Measurements from ENCODE around the gene PANX2. TPM values are rescaled to one million over a fixed set of nuclear protein-coding genes. Genes with fewer than 3 reads are reported as not detected.
"Not testable (repeated sequence)": the region's sequence is repeated elsewhere in the genome, so short reads cannot be mapped to it uniquely, and the experiment has no call there.

PANX2 gene
- 1 to 10 TPM in 1 of 2 experiments, under 1 TPM in 1; 0.66 to 1.0 TPM for total RNA-seq

GRCh38 chr22:50170453-50171318 is at the start of gene PANX2:
TSS of gene PANX2 (plus strand) at chr22:50170731. CDS start at chr22:50170731, 0 bp downstream.
- Mint-ChIP-seq H3K4me3 (peak within 1 kb of the TSS; percentile 77), H3K9me3 (no peaks in the 10 kb centered on the region), H3K4me1 (no peaks in the 10 kb centered on the region), H3K27ac (peak within 1 kb of the TSS; percentile 5), H3K36me3 (no peaks in the 10 kb centered on the region), H3K27me3 (peaks cover 46% of the 10 kb centered on the region)
- no peak for DNase-seq

GRCh38 chr22:50121202-50121740 is 49.3 kb upstream of the PANX2 start:
- Mint-ChIP-seq H3K4me3 (no peak overlapping the region), H3K36me3 (no peaks in the 10 kb centered on the region), H3K27ac (no peak overlapping the region), H3K27me3 (no peaks in the 10 kb centered on the region), H3K9me3 (peaks cover 11% of the 10 kb centered on the region), H3K4me1 (no peaks in the 10 kb centered on the region)
- no peak for DNase-seq

- H3K36me3 Mint-ChIP-seq, result no peaks in the 10 kb centered on the region
- H3K9me3 Mint-ChIP-seq, result peaks cover 11% of the 10 kb centered on the region
- H3K27ac Mint-ChIP-seq, result no peak overlapping the region
- H3K4me3 Mint-ChIP-seq, result no peak overlapping the region
- H3K27me3 Mint-ChIP-seq, result no peaks in the 10 kb centered on the region
- DNase-seq, result no peak
- H3K4me1 Mint-ChIP-seq, result peaks cover under 1% of the 10 kb centered on the region
Observed at GRCh38 chr22:50123119-50123518, 47.4 kb upstream of the PANX2 start.

- H3K4me3 Mint-ChIP-seq, result no peak overlapping the region
- DNase-seq, result no peak
- H3K4me1 Mint-ChIP-seq, result peaks cover 1% of the 10 kb centered on the region
- peaks cover 11% of the 10 kb centered on the region for H3K9me3 Mint-ChIP-seq
- no peak overlapping the region for H3K27ac Mint-ChIP-seq
- H3K36me3 Mint-ChIP-seq, result no peaks in the 10 kb centered on the region
- no peaks in the 10 kb centered on the region for H3K27me3 Mint-ChIP-seq
Observed at GRCh38 chr22:50125029-50125428, 45.5 kb upstream of the PANX2 start.

- H3K9me3 Mint-ChIP-seq, result peaks cover 2% of the 10 kb centered on the region
- H3K4me1 Mint-ChIP-seq, result peaks cover 1% of the 10 kb centered on the region
- H3K36me3 Mint-ChIP-seq, result no peaks in the 10 kb centered on the region
- no peak overlapping the region for H3K4me3 Mint-ChIP-seq
- H3K27ac Mint-ChIP-seq, result no peak overlapping the region
- peaks cover 6% of the 10 kb centered on the region for H3K27me3 Mint-ChIP-seq
- no peak for DNase-seq
Observed at GRCh38 chr22:50129121-50129736, 41.3 kb upstream of the PANX2 start.

- Mint-ChIP-seq H3K9me3 (no peaks in the 10 kb centered on the region), H3K27me3 (peaks cover 12% of the 10 kb centered on the region), H3K4me3 (no peak overlapping the region), H3K27ac (no peak overlapping the region), H3K36me3 (no peaks in the 10 kb centered on the region), H3K4me1 (peaks cover 1% of the 10 kb centered on the region)
- no peak for DNase-seq
Observed at GRCh38 chr22:50131894-50132293, 38.6 kb upstream of the PANX2 start.

- no peak for DNase-seq
- no peaks in the 10 kb centered on the region for H3K36me3 Mint-ChIP-seq
- H3K27ac Mint-ChIP-seq, result no peak overlapping the region
- H3K4me1 Mint-ChIP-seq, result no peaks in the 10 kb centered on the region
- H3K9me3 Mint-ChIP-seq, result no peaks in the 10 kb centered on the region
- H3K4me3 Mint-ChIP-seq, result no peak overlapping the region
- H3K27me3 Mint-ChIP-seq, result peaks cover 20% of the 10 kb centered on the region
Observed at GRCh38 chr22:50134481-50134880, 36.0 kb upstream of the PANX2 start.

- Mint-ChIP-seq H3K27ac (no peak overlapping the region), H3K9me3 (no peaks in the 10 kb centered on the region)
Observed at GRCh38 chr22:50136581-50137015, 33.9 kb upstream of the PANX2 start.

GRCh38 chr22:50137277-50137676 is 33.3 kb upstream of the PANX2 start:
- H3K27me3 Mint-ChIP-seq, result peaks cover 18% of the 10 kb centered on the region

More at GRCh38 chr22:50136581-50137015, 33.9 kb upstream of the PANX2 start:
- Mint-ChIP-seq H3K27me3 (peaks cover 18% of the 10 kb centered on the region), H3K36me3 (no peaks in the 10 kb centered on the region), H3K4me1 (no peaks in the 10 kb centered on the region), H3K4me3 (no peak overlapping the region)
- DNase-seq, result no peak

GRCh38 chr22:50138041-50138440 is 32.5 kb upstream of the PANX2 start:
- Mint-ChIP-seq H3K9me3 (no peaks in the 10 kb centered on the region), H3K36me3 (no peaks in the 10 kb centered on the region), H3K4me1 (no peaks in the 10 kb centered on the region), H3K4me3 (no peak overlapping the region), H3K27me3 (peaks cover 18% of the 10 kb centered on the region), H3K27ac (no peak overlapping the region)
- no peak for DNase-seq

More at GRCh38 chr22:50137277-50137676, 33.3 kb upstream of the PANX2 start:
- H3K36me3 Mint-ChIP-seq, H3K27ac Mint-ChIP-seq, H3K4me3 Mint-ChIP-seq, H3K9me3 Mint-ChIP-seq, DNase-seq, H3K4me1 Mint-ChIP-seq: not testable (repeated sequence)

- no peak overlapping the region for H3K27ac Mint-ChIP-seq
- no peak overlapping the region for H3K4me3 Mint-ChIP-seq
- peaks cover 18% of the 10 kb centered on the region for H3K27me3 Mint-ChIP-seq
- H3K36me3 Mint-ChIP-seq, result no peaks in the 10 kb centered on the region
- H3K4me1 Mint-ChIP-seq, result no peaks in the 10 kb centered on the region
- DNase-seq, result no peak
- H3K9me3 Mint-ChIP-seq, result no peaks in the 10 kb centered on the region
Observed at GRCh38 chr22:50138988-50139387, 31.5 kb upstream of the PANX2 start.

- H3K9me3 Mint-ChIP-seq, result no peaks in the 10 kb centered on the region
- H3K4me1 Mint-ChIP-seq, result no peaks in the 10 kb centered on the region
- H3K27ac Mint-ChIP-seq, result no peak overlapping the region
- peaks cover 18% of the 10 kb centered on the region for H3K27me3 Mint-ChIP-seq
- no peak for DNase-seq
- H3K36me3 Mint-ChIP-seq, result no peaks in the 10 kb centered on the region
- H3K4me3 Mint-ChIP-seq, result no peak overlapping the region
Observed at GRCh38 chr22:50139843-50140415, 30.6 kb upstream of the PANX2 start.

GRCh38 chr22:50140615-50141014 is 29.9 kb upstream of the PANX2 start:
- Mint-ChIP-seq H3K36me3 (no peaks in the 10 kb centered on the region), H3K4me3 (no peak overlapping the region), H3K9me3 (no peaks in the 10 kb centered on the region), H3K27me3 (peaks cover 18% of the 10 kb centered on the region), H3K27ac (no peak overlapping the region), H3K4me1 (no peaks in the 10 kb centered on the region)
- DNase-seq, result no peak

- DNase-seq, result no peak
- Mint-ChIP-seq H3K9me3 (no peaks in the 10 kb centered on the region), H3K4me3 (no peak overlapping the region), H3K27ac (no peak overlapping the region), H3K4me1 (no peaks in the 10 kb centered on the region), H3K36me3 (no peaks in the 10 kb centered on the region), H3K27me3 (peaks cover 15% of the 10 kb centered on the region)
Observed at GRCh38 chr22:50141462-50141861, 29.1 kb upstream of the PANX2 start.

- Mint-ChIP-seq H3K27me3 (peaks cover 12% of the 10 kb centered on the region), H3K4me3 (no peak overlapping the region), H3K9me3 (no peaks in the 10 kb centered on the region), H3K36me3 (no peaks in the 10 kb centered on the region), H3K27ac (no peak overlapping the region), H3K4me1 (no peaks in the 10 kb centered on the region)
- no peak for DNase-seq
Observed at GRCh38 chr22:50141891-50142363, 28.6 kb upstream of the PANX2 start.
